ENCODE measurements around the gene BBS1.

GRCh38 chr11:66524304-66525040 is 14.0 kb downstream of the BBS1 start:
- TF ChIP-seq CTCF (IDR thresholded peaks at IDR 0.05; ENCODE audit: low read depth, low read length, missing input control) = no peak
- no peak for TF ChIP-seq TAF1 (conservative IDR thresholded peaks at IDR 0.05)
- TF ChIP-seq JUND (IDR thresholded peaks at IDR 0.05) = no peak
